ENCODE results near the gene RELN. TPM values are rescaled to one million over a fixed set of nuclear protein-coding genes. Genes with fewer than 3 reads are reported as not detected.

Gene RELN
- total RNA-seq, 1 donor from 2014 or later = 0.44 TPM

- Histone ChIP-seq H3K4me3 (no peak overlapping the region), H3K36me3 (no peaks in the 10 kb centered on the region), H3K27ac (replicated peaks) (no peak overlapping the region), H3K4me1 (no peaks in the 10 kb centered on the region), H3K9me3 (replicated peaks) (no peaks in the 10 kb centered on the region), H3K27me3 (ENCODE audit: low read depth) (no peaks in the 10 kb centered on the region)
- intact Hi-C loops (cut with micrococcal nuclease) = no loop called here
- DNase-seq = no peak
- TF ChIP-seq CTCF (IDR thresholded peaks at IDR 0.05; ENCODE audit: borderline replicate concordance) = no peak
Measured at GRCh38 chr7:103859709-103860108, 129.7 kb downstream of the RELN start.

DNA sequence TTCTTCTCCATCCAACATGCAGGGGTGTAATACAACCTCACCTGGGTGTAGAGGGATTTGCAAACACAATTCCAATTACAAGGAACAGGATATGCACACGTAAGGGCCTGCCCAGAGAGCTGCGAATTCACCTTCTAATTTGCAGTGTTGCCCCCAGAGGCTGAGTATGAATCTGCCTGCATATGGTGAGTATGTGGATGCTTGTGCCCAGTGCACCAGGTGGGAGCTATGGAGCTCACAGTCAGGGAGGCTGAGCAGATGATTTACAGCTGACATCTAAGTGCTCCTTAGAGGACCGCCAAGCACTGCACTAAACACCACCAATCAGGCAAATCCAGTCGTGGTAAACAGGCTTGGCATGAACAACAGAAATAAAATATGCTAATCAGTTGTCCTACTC, 132.0 kb downstream of the RELN start:
- Histone ChIP-seq H3K27ac (replicated peaks) (no peak overlapping the region), H3K36me3 (no peaks in the 10 kb centered on the region), H3K4me3 (no peak overlapping the region), H3K4me1 (no peaks in the 10 kb centered on the region), H3K27me3 (ENCODE audit: low read depth) (no peaks in the 10 kb centered on the region), H3K9me3 (replicated peaks) (no peaks in the 10 kb centered on the region)
- intact Hi-C loops (cut with micrococcal nuclease) = no loop called here
- DNase-seq = no peak
- TF ChIP-seq CTCF (IDR thresholded peaks at IDR 0.05; ENCODE audit: borderline replicate concordance) = no peak

GRCh38 chr7:103856929-103857328, 132.5 kb downstream of the RELN start:
- no peak for DNase-seq
- Histone ChIP-seq H3K27me3 (ENCODE audit: low read depth) (no peaks in the 10 kb centered on the region), H3K4me1 (no peaks in the 10 kb centered on the region), H3K27ac (replicated peaks) (no peak overlapping the region), H3K4me3 (no peak overlapping the region), H3K9me3 (replicated peaks) (peaks cover 2% of the 10 kb centered on the region), H3K36me3 (no peaks in the 10 kb centered on the region)
- intact Hi-C loops (cut with micrococcal nuclease) = no loop called here
- no peak for TF ChIP-seq CTCF (IDR thresholded peaks at IDR 0.05; ENCODE audit: borderline replicate concordance)

DNA sequence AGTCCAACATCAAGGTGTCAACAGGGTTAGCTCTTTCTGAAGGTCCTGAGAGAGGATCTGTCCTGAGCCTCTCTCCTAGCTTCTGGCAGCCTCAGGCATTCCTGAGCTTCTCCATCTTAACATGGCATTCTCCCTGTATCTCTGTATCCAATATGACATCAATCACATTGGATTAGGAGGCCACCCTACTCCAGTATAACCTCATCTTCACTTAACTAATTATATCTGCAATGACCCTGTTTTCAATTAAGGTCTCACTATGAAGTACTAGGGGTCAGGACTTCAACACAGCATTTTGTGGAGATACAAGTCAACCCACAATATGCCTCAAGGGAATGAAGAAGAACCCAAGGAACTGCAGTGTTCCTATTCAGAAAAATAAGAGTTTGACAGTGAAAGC, 133.8 kb downstream of the RELN start:
- TF ChIP-seq CTCF (IDR thresholded peaks at IDR 0.05; ENCODE audit: borderline replicate concordance) = no peak
- Histone ChIP-seq H3K36me3 (no peaks in the 10 kb centered on the region), H3K9me3 (replicated peaks) (peaks cover 4% of the 10 kb centered on the region), H3K27ac (replicated peaks) (no peak overlapping the region), H3K4me1 (no peaks in the 10 kb centered on the region), H3K27me3 (ENCODE audit: low read depth) (no peaks in the 10 kb centered on the region), H3K4me3 (no peak overlapping the region)
- intact Hi-C loops (cut with micrococcal nuclease) = no loop called here
- DNase-seq = no peak

DNA sequence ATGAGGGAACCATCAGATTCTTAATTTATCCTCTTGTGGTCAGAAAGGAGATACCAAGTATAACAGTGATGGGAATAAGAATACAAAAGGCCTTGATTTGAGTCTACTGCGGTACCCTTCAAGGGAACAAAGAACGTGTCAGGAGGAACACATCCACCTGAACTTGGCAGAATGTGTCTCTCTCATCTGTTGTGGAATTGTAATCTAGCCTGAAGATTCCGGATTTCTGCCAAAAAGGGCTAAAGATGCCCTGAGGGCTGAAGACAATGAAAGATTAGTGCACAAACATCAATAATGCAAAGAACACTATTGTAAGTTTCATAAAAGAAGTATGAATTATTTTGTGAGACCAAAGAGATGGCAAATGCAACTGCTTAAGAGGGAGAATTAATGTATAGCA, 134.8 kb downstream of the RELN start:
- no peaks in the 10 kb centered on the region for H3K36me3 ChIP-seq
- H3K9me3 ChIP-seq (replicated peaks) = peaks cover 4% of the 10 kb centered on the region
- intact Hi-C loops (cut with micrococcal nuclease) = no loop called here
- DNase-seq = no peak
- H3K4me3 ChIP-seq = no peak overlapping the region
- no peak for TF ChIP-seq CTCF (IDR thresholded peaks at IDR 0.05; ENCODE audit: borderline replicate concordance)
- no peaks in the 10 kb centered on the region for H3K4me1 ChIP-seq
- H3K27me3 ChIP-seq (ENCODE audit: low read depth) = no peaks in the 10 kb centered on the region
- H3K27ac ChIP-seq (replicated peaks) = no peak overlapping the region

GRCh38 chr7:103851357-103851756, 138.1 kb downstream of the RELN start:
- intact Hi-C loops (cut with micrococcal nuclease) = no loop called here
- Histone ChIP-seq H3K27me3 (ENCODE audit: low read depth) (no peaks in the 10 kb centered on the region), H3K4me3 (no peak overlapping the region), H3K9me3 (replicated peaks) (peaks cover 7% of the 10 kb centered on the region), H3K27ac (replicated peaks) (no peak overlapping the region), H3K4me1 (no peaks in the 10 kb centered on the region), H3K36me3 (no peaks in the 10 kb centered on the region)
- no peak for DNase-seq
- TF ChIP-seq CTCF (IDR thresholded peaks at IDR 0.05; ENCODE audit: borderline replicate concordance) = no peak
